Endothelial cell of umbilical vein (primary cell): ENCODE measurements around the gene SRRM4. TPM values are rescaled to one million over a fixed set of nuclear protein-coding genes. Genes with fewer than 3 reads are reported as not detected.
A peak's percentile ranks its signal among the peaks of the same experiment; 100 is the strongest.

Experiments used
- BruUV-seq: library from RNA; stranded (reverse); fragments of 400-500 nt; replicated peaks from 2 replicates; lab custom pipeline; 2021; lab: Mats Ljungman, UMichigan
- CTCF ChIA-PET: fragments of 300-600, 350-600 bp; sonication (Branson Sonifier 250); formaldehyde crosslinking; loops from one replicate; lab custom pipeline; 2021; ENCODE audit warnings: antibody characterized with exemption, inconsistent platforms; lab: Charles Lee
- POLR2A ChIA-PET: fragments of 300-600, 350-600 bp; sonication (Branson Sonifier 250); formaldehyde crosslinking; loops from one replicate; lab custom pipeline; 2021; ENCODE audit warnings: antibody characterized with exemption, inconsistent platforms; lab: Charles Lee
- DNase-seq: peaks from one replicate; pipeline ENCODE4 v3.0.0-alpha.2; 2011; ENCODE audit warnings: low read depth, low spot score
- FAIRE-seq: peaks from 2 replicates; lab custom pipeline; 2011; peaks lifted over from hg19 to GRCh38; lab: Jason Lieb, UNC
- H2AFZ ChIP-seq: 2 replicates; pipeline ENCODE4 v1.6.0; 2012; ENCODE audit warnings: low read depth, low read length, control low read depth, inconsistent platforms
- H3K27ac ChIP-seq: 2 replicates; pipeline ENCODE4 v1.5.1; 2011; ENCODE audit warnings: low read depth, mild to moderate bottlenecking, control low read depth, low read length, moderate library complexity; ENCODE audit not compliant: insufficient read depth
- H3K27me3 ChIP-seq, 2 experiments: 2 replicates each; pipeline versions ENCODE4 v1.6.0 to v1.6.1; 2011; ENCODE audit warnings: low read length in 2 of 2, mixed read lengths in 1 of 2; ENCODE audit not compliant: control insufficient read depth in 2 of 2, insufficient read depth in 2 of 2
- H3K36me3 ChIP-seq, 2 experiments: 2 replicates in 1 of 2; 3 replicates in 1 of 2; pipeline ENCODE4 v1.5.1; 2011; ENCODE audit warnings: low read length in 2 of 2, mild to moderate bottlenecking in 1 of 2, moderate library complexity in 1 of 2; ENCODE audit not compliant: control insufficient read depth in 2 of 2, insufficient read depth in 2 of 2; ENCODE audit errors: extremely low read depth in 1 of 2
- H3K4me1 ChIP-seq: 3 replicates; pipeline ENCODE4 v1.5.1; 2011; ENCODE audit warnings: mild to moderate bottlenecking, low read length; ENCODE audit not compliant: control insufficient read depth, insufficient read depth; ENCODE audit errors: extremely low read depth
- H3K4me2 ChIP-seq: 2 replicates; pipeline ENCODE4 v1.6.1; 2011; ENCODE audit warnings: low read length, control low read depth, mixed read lengths; ENCODE audit not compliant: insufficient read depth
- H3K4me3 ChIP-seq, 3 experiments: fragments of 200-600 bp in 1 of 3; sonication (generic), shearing (Covaris generic) in 1 of 3; replicated peaks in 1 of 3; 2 replicates each; pipeline ENCODE4 v1.5.1; 2011 to 2016; ENCODE audit warnings: control low read depth in 3 of 3, low read length in 3 of 3, mild to moderate bottlenecking in 2 of 3, inconsistent platforms in 1 of 3, low read depth in 1 of 3, moderate library complexity in 1 of 3; ENCODE audit not compliant: insufficient read depth in 1 of 3
- H3K79me2 ChIP-seq: 2 replicates; pipeline ENCODE4 v1.6.0; 2012; ENCODE audit warnings: low read length, inconsistent platforms; ENCODE audit not compliant: control insufficient read depth, insufficient read depth
- H3K9ac ChIP-seq: replicated peaks from 2 replicates; pipeline ENCODE3; 2011; ENCODE audit warnings: low read length, control low read depth; ENCODE audit not compliant: insufficient read depth; ENCODE audit errors: extremely low read depth
- H3K9me1 ChIP-seq: replicated peaks from 3 replicates; pipeline ENCODE4 v1.6.0; 2011; ENCODE audit warnings: mild to moderate bottlenecking, low read length; ENCODE audit not compliant: control insufficient read depth, insufficient read depth; ENCODE audit errors: extremely low read depth
- H3K9me3 ChIP-seq: replicated peaks from 2 replicates; pipeline ENCODE4 v1.5.1; 2012; ENCODE audit warnings: low read length, inconsistent platforms; ENCODE audit not compliant: control insufficient read depth, insufficient read depth
- H4K20me1 ChIP-seq: replicated peaks from 2 replicates; pipeline ENCODE3; 2011; ENCODE audit warnings: mild to moderate bottlenecking, low read length; ENCODE audit not compliant: control insufficient read depth, insufficient read depth; ENCODE audit errors: extremely low read depth
- CTCF ChIP-seq, 2 donors: IDR thresholded peaks; 1 replicate in 1 of 2; 2 replicates in 1 of 2; pipeline ENCODE4 v1.5.1; 2011; ENCODE audit warnings: low read length in 2 of 2, mild to moderate bottlenecking in 2 of 2, moderate library complexity in 2 of 2, control low read depth in 1 of 2, inconsistent platforms in 1 of 2, low read depth in 1 of 2; ENCODE audit not compliant: insufficient read depth in 1 of 2; ENCODE audit errors: extremely low read depth in 1 of 2
- EZH2 ChIP-seq: IDR thresholded peaks from 2 replicates; pipeline ENCODE4 v1.6.1; 2012; ENCODE audit warnings: borderline replicate concordance, low read depth, mild to moderate bottlenecking, moderate library complexity, low read length, inconsistent platforms; ENCODE audit not compliant: severe bottlenecking
- FOS ChIP-seq: IDR thresholded peaks from 2 replicates; pipeline ENCODE4 v1.6.1; 2011; ENCODE audit warnings: mild to moderate bottlenecking, low read length, moderate library complexity, borderline replicate concordance; ENCODE audit not compliant: insufficient read depth
- GATA2 ChIP-seq: IDR thresholded peaks from 2 replicates; pipeline ENCODE4 v1.7.0; 2011; ENCODE audit warnings: low read depth, mild to moderate bottlenecking, moderate library complexity, mixed read lengths, low read length; ENCODE audit not compliant: insufficient read length, insufficient read depth
- JUN ChIP-seq: IDR thresholded peaks from 2 replicates; pipeline ENCODE4 v1.6.1; 2011; ENCODE audit warnings: borderline replicate concordance, low read depth; ENCODE audit not compliant: insufficient read length, insufficient read depth
- MAX ChIP-seq: IDR thresholded peaks from 2 replicates; pipeline ENCODE4 v1.6.1; 2011; ENCODE audit not compliant: insufficient read depth, insufficient read length
- POLR2A ChIP-seq: IDR thresholded peaks from 2 replicates; pipeline ENCODE4 v1.6.1; 2012; ENCODE audit warnings: low read depth, mild to moderate bottlenecking, control low read depth, low read length
- POLR2AphosphoS5 ChIP-seq: IDR thresholded peaks from 2 replicates; pipeline ENCODE4 v1.6.1; 2012; ENCODE audit warnings: low read depth, mild to moderate bottlenecking, control low read depth, low read length, moderate library complexity; ENCODE audit not compliant: insufficient read depth
- dilution Hi-C: fragments of 300-500 bp; cut with MboI; formaldehyde crosslinking; loops from one replicate; pipeline ENCODE4 v1.15.0; 2019; ENCODE audit warnings: low sequenced_read_pairs; ENCODE audit not compliant: extremely low pct_ligation_motif_present
- intact Hi-C: fragments of 100-400 bp; cut with micrococcal nuclease; formaldehyde crosslinking; loops from one replicate; pipeline ENCODE4 v1.10.0; 2022
- polyA plus RNA-seq, 4 experiments: library from polyadenylated mRNA; depleted of rRNA in 3 of 4; stranded (reverse) in 3 of 4; unstranded in 1 of 4; fragments of >200 nt; gene quantifications; 2 replicates each; pipeline versions ENCODE4 v1.2.1 to v1.2.3, GENCODE V29; 2011 to 2012; ENCODE audit warnings: missing spikeins in 1 of 4
- total RNA-seq: library from RNA; stranded (reverse); gene quantifications from 2 replicates; pipeline ENCODE4 v1.2.3, GENCODE V29; 2021

The SRRM4 gene
- total and polyA plus RNA-seq, 2 donors (not counting 3 experiments of a cell fraction or from before 2014, with no cell fraction given): not detected

- Histone ChIP-seq H3K4me1 (peaks cover 35% of the 10 kb centered on the region), H3K27ac (peak overlapping the region; percentile 76), H3K9ac (peak overlapping the region; percentile 53), H3K27me3 (no peaks in the 10 kb centered on the region), H2AFZ (peak overlapping the region; percentile 93), H4K20me1 (no peaks in the 10 kb centered on the region), H3K79me2 (no peaks in the 10 kb centered on the region), H3K4me2 (peak overlapping the region; percentile 74), H3K4me3 (peak overlapping the region; percentile 37 to 75 (median 42)), H3K9me1 (no peaks in the 10 kb centered on the region), H3K36me3 (no peaks in the 10 kb centered on the region), H3K9me3 (no peaks in the 10 kb centered on the region)
- POLR2A ChIA-PET: no interaction called here
- intact Hi-C loops (loop anchor here (5.0 kb wide), 2 partner anchors 62 to 772 kb away; no protein-coding TSS in a partner anchor), dilution Hi-C loops (no loop called here)
- peak; percentile 86 for FAIRE-seq
- CTCF ChIA-PET: interaction anchor here (1.0 to 2.0 kb wide), 5 partner anchors 16 to 774 kb away, joined by 3 to 5 read pairs (median 3); no protein-coding TSS in a partner anchor
- no peak for TF ChIP-seq MAX
- no peak for TF ChIP-seq EZH2
- TF ChIP-seq CTCF (IDR thresholded peaks at IDR 0.05; ENCODE audit: extremely low read depth in 1 of 2, insufficient read depth in 1 of 2, low read depth in 1 of 2, low read length in 2 of 2): no peak
- no peak for TF ChIP-seq POLR2AphosphoS5
- no peak for TF ChIP-seq JUN
- TF ChIP-seq FOS: no peak
- TF ChIP-seq GATA2: no peak
- TF ChIP-seq POLR2A: no peak
- BruUV-seq: no TSS peak
- DNase-seq: peak; percentile 43
Measured at GRCh38 chr12:119179335-119180021, 198.1 kb downstream of the SRRM4 start.
